Measurements from ENCODE around the gene MPO. TPM values are rescaled to one million over a fixed set of nuclear protein-coding genes. Genes with fewer than 3 reads are reported as not detected.

MPO gene
- total RNA-seq, 4 donors from 2014 or later: 0.10 TPM; not detected in 3

DNA sequence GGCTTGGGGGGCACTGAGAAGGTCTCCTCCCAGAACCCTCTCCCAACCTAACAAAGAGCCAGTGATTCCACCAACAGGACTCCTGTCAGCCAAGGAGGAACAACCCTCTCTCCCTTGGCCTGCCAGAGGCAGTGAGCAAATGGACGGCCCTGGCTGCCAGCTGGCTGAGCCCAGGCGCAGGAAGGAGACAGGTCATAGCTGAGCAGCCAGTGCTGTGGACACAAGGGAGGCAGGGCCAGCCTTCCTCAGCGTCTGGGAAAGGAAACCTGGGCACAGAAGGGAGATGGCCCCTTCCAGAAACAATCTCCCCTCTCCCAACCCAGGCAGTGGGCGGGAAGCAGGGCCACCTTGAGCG is 2.1 kb downstream of the MPO start:
- TF ChIP-seq CTCF (IDR thresholded peaks at IDR 0.05): no peak
- TF ChIP-seq POLR2A (IDR thresholded peaks at IDR 0.05): no peak
- H3K4me3 ChIP-seq (ENCODE audit: low read depth, poor library complexity, severe bottlenecking): no peak overlapping the region
- WGBS, 2 donors: 17 to 41% methylated on average over 2 to 5 of the region's 5 CpGs
- DNase-seq (ENCODE audit: low spot score in 2 of 2): no peak
- intact Hi-C loops (cut with DNase I; ENCODE audit: low total_unique reads): no loop called here

DNA sequence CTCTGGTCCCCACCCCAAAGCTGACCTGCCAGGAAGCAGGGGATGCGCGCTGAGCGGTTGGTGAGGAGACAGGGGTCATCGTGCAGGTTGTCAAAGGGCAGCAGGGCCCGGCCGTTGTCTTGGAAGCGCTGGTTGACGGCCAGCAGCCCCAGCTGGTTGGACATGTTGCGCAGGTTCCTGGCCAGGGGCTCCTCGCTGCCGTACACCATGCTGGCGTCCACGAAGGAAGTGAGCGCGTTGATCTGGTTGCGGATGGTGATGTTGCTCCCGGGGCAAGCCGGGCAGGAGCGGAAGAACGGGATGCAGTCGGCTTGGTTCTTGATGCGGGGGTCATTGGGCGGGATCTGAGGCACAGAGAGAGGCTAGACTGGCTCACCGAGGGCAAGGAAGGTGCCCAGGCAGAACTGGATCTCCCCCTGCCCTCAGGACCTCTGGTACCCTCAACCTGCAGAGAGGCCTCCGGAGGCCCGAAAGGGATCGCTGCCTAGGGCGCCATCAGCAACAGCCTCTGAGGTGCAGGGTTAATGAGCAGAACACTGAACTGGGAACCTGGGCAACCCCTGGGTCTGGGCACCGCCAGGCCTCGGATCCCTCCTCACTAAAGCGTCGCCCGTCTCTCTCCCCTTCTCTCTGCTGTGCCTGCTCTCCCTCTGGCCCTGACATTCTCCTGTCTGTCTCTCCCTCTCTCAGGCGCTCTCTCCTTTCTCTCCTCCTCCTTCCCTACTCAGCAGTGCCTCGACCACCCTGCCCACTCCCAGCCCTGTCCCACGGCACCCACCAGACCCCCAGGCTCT is 2.7 kb downstream of the MPO start:
- H3K4me3 ChIP-seq (ENCODE audit: low read depth, poor library complexity, severe bottlenecking): no peak overlapping the region
- intact Hi-C loops (cut with DNase I; ENCODE audit: low total_unique reads): no loop called here
- WGBS, 2 donors: 88 to 89% methylated on average over 36 of the region's 36 CpGs
- no peak for TF ChIP-seq POLR2A (IDR thresholded peaks at IDR 0.05)
- no peak for TF ChIP-seq CTCF (IDR thresholded peaks at IDR 0.05)
- no peak for DNase-seq (ENCODE audit: low spot score in 2 of 2)

DNA sequence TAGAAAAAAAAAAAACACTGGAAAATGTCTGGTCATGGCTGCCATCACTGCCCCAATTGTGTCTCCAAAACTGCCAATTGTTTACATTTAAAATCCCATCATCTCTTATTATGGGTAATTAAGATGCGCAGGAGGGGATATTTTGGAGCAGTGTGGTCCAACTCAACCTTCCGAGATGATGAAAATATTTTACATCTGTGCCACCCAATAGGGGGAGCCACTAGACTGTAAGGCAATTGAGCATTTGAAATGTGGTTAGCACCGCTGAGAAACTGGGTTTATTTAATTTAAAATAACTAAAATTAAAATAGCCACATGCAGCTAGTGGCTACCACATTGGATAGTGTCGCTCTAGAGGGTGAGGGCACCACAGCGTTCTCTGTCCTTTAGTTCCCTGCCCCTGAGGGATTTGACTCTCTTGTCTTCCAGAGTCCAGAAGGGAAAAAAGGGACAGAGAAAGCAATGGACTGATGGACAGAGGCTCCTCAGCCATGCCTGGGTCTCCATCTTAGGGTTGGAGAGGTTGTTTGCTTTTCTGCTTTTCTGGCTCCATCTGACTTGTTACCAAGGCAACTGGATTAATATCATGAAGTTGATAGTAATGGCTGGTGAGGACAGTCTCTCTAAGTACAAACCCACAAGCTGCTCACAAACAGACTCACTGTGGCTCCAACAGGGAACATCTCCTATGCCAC is 3.5 kb downstream of the MPO start:
- intact Hi-C loops (cut with DNase I; ENCODE audit: low total_unique reads): no loop called here
- TF ChIP-seq CTCF (IDR thresholded peaks at IDR 0.05) (no peak), POLR2A (IDR thresholded peaks at IDR 0.05) (no peak)
- WGBS, 2 donors: 60 to 61% methylated on average over 5 of the region's 5 CpGs
- no peak overlapping the region for H3K4me3 ChIP-seq (ENCODE audit: low read depth, poor library complexity, severe bottlenecking)
- no peak for DNase-seq (ENCODE audit: low spot score in 2 of 2)

DNA sequence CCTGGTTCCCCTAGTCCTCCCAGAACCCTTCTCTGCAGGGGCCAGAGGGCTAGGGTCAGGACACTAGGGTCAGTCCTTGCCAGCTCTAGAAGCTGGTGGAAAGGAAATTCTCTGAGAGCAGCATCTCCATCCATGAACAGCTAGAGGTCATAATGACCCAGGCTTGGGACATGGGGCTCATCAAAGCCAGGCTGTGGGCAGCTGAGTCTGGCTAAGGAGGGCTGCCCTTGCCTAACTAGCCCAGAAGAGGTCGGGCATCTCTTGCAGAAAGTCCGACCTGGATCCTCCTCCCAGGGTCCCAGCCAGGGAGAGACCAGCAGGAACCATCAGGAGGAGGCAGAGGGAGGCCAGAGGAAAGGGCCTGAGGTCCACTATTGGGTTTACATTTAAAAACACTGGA is 4.3 kb downstream of the MPO start:
- intact Hi-C loops (cut with DNase I; ENCODE audit: low total_unique reads): no loop called here
- 53 to 55% methylated on average over 2 of the region's 2 CpGs for WGBS, 2 donors
- TF ChIP-seq CTCF (IDR thresholded peaks at IDR 0.05): no peak
- no peak for TF ChIP-seq POLR2A (IDR thresholded peaks at IDR 0.05)
- no peak for DNase-seq (ENCODE audit: low spot score in 2 of 2)
- H3K4me3 ChIP-seq (ENCODE audit: low read depth, poor library complexity, severe bottlenecking): no peak overlapping the region

DNA sequence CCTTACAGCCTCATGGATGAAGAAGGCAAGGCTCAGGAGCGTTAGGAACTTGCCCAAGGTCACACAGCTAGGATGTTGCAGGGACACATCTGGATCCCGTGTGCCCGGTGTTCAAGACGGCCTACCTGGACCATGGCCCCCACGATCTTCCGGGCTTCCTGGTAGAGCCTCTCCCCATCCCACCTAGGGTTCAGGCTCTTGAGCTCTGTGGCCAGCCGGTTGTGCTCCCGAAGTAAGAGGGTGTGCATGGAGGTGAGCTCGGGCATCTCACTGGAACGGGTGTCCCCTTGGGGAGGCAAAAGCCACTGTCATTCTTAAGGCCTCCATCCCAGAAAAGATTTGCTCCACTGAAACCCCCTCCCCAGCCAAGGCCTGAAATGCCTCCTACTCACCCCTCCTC is 5.3 kb downstream of the MPO start:
- no peak overlapping the region for H3K4me3 ChIP-seq (ENCODE audit: low read depth, poor library complexity, severe bottlenecking)
- TF ChIP-seq POLR2A (IDR thresholded peaks at IDR 0.05) (no peak), CTCF (IDR thresholded peaks at IDR 0.05) (no peak)
- DNase-seq (ENCODE audit: low spot score in 2 of 2): peak in 1 of 2 donors; percentile 52
- WGBS, 2 donors: 84 to 87% methylated on average over 10 of the region's 10 CpGs
- intact Hi-C loops (cut with DNase I; ENCODE audit: low total_unique reads): no loop called here
